GM13976 (cell line): Measurements from ENCODE around the gene GALNT10.

Experiments used
- DNase-seq: peaks from one replicate; pipeline ENCODE4 v3.0.0; 2012; ENCODE audit warnings: low spot score
- in situ Hi-C: fragments of 300-500 bp; cut with MboI; formaldehyde crosslinking; loops from one replicate; pipeline ENCODE4 v1.12.0; 2022; ENCODE audit warnings: low sequenced_read_pairs, mixed read lengths, inconsistent platforms; ENCODE audit not compliant: unreplicated experiment
- TF ChIP-seq, protein P1 (sequence below): IDR thresholded peaks from 2 replicates; pipeline ENCODE4 v1.5.1; 2012; ENCODE audit warnings: borderline replicate concordance, mild to moderate bottlenecking; ENCODE audit not compliant: insufficient read depth; ENCODE audit errors: extremely low read depth, missing control alignments, control extremely low read depth

The GALNT10 gene

DNA sequence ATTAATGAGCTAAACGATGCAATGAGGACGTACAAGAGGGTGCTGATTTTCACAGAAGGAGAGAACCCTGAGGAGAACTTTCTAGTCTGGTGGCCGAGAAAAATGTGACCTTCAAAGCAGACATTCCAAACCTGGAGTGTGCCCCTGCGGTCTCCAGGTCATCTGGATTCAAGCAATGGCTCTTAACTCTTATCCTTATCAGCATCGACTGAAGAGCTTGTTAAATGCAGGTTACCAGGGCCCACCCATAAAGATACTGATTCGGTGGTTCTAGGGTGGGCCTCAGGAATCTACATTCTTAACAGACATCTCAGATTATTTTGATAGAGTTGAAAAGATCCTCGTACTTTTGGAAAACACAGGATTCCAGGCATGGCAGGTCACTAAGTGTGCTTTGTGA is 151.7 kb downstream of the GALNT10 start:
- DNase-seq, result no peak
- TF ChIP-seq, protein P1, sequence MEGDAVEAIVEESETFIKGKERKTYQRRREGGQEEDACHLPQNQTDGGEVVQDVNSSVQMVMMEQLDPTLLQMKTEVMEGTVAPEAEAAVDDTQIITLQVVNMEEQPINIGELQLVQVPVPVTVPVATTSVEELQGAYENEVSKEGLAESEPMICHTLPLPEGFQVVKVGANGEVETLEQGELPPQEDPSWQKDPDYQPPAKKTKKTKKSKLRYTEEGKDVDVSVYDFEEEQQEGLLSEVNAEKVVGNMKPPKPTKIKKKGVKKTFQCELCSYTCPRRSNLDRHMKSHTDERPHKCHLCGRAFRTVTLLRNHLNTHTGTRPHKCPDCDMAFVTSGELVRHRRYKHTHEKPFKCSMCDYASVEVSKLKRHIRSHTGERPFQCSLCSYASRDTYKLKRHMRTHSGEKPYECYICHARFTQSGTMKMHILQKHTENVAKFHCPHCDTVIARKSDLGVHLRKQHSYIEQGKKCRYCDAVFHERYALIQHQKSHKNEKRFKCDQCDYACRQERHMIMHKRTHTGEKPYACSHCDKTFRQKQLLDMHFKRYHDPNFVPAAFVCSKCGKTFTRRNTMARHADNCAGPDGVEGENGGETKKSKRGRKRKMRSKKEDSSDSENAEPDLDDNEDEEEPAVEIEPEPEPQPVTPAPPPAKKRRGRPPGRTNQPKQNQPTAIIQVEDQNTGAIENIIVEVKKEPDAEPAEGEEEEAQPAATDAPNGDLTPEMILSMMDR, result no peak
- in situ Hi-C loops, result no loop called here

DNA sequence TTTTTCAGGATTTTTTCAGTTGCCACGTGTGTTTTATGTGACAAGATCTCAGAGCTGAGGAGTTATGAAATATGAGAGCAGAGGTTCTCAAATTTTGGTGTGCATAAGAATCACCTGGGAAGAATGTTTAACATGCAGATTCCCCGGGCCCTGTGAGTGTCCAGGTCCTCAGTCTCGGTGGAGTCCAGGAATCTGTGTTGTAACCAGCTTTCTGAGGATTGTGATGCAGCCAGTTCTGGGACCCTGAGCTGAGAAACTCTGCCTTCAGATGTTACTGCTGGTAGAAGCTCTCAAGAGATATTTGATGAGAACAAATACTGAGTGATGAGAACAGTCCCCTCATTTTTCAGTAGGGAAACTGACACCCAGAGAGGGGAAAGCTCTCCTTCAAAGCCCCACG is 152.4 kb downstream of the GALNT10 start:
- no peak for DNase-seq
- in situ Hi-C loops, result no loop called here
- TF ChIP-seq, protein P1, result no peak

DNA sequence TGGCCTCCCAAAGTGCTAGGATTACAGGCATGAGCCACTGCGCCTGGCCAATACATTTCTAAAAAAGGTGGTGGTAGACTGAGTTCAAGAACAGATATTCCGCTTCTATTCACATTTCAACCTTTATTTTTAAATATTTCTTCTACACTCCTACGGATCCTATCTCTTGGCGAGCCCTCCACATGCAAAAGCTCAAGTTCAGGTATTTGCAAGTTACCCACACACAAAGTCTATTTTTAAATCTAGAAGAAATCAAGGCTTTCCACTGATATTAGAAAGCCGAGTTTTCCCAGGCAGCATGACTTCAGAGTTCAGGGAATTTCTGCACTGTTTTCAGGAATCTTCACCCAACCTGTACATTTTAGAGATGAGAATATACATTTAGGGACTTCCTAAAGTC is 153.9 kb downstream of the GALNT10 start:
- in situ Hi-C loops, result no loop called here
- DNase-seq, result no peak
- TF ChIP-seq, protein P1, result no peak

DNA sequence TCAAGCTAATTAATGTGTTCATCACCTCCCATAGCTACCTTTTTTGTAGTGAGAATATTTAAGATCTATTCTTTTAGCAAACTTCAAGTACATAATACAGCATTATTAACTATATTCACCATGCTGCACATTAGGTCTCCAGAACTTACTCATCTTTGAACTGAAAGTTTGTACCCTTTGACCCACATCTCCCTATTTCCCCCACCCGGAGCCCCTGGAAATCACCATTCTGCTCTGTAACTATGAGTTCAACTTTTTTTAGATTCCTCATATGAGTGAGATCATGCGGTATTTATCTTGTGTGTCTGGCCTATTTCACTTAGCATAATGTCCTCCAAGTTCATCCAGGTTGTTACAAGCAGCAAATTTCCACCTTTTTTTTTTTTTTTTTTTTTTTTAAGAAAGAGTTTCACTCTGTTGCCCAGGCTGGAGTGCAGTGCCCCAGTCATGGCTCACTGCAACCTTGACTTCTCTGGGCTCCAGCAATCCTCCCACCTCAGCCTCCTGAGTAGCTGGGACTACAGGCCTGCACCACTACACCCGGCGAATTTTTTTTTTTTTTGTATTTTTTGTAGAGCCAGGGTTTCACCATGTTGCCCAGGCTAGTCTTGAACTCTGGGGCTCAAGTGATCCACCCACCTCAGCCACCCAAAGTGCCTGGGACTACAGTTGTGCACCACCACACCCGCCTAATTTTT is 154.9 kb downstream of the GALNT10 start:
- in situ Hi-C loops, result no loop called here
- DNase-seq, result no peak
- TF ChIP-seq, protein P1, result no peak

DNA sequence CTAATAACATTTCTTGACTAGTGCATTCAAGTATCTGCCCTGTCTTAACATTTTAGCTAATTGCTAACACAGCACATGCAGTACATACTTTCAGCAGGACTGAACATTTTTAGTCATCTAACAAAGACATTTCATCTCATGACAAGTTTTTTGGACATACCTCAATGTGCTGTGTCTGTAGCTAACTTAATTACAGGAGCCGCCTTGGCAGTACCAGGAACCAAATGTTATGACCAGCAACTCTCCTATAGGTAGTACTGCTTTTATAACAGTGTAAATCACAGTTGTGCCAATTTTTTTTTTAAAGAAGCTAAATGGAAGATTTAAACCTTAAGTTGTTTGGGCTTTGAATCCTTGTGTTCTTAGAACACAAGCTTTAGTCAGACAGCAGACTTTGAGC is 155.9 kb downstream of the GALNT10 start:
- in situ Hi-C loops, result no loop called here
- no peak for DNase-seq
- TF ChIP-seq, protein P1, result no peak

DNA sequence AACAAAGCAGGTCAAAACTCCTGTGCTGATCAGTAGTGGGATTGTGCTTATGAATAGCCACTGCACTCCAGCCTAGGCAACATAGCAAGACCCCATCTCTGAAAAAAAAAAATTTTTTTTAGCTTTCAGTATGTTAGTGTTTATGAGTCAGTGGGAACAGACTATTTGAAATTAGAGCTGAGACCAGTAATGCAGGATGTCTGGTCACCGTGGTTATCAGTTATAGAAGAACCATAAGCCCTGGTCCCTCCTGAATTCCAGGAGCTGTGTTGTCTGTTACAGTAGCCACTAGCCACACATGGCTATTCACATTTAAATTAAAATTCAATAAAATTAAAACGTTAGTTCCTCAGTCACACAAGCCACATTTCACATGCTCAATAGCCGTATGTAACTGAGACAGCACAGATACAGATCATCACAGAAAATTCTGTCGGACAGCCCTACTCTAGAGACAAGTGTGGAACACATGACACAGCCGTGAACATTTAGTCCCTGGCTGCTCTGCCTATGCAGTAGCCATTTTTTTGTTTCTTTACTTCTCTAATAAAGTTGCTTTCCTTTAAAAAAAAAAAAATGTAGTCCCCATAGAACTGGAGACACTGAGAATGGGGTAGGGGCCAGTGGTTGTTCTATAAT is 159.2 kb downstream of the GALNT10 start:
- no peak for DNase-seq
- TF ChIP-seq, protein P1, result no peak
- in situ Hi-C loops, result no loop called here

DNA sequence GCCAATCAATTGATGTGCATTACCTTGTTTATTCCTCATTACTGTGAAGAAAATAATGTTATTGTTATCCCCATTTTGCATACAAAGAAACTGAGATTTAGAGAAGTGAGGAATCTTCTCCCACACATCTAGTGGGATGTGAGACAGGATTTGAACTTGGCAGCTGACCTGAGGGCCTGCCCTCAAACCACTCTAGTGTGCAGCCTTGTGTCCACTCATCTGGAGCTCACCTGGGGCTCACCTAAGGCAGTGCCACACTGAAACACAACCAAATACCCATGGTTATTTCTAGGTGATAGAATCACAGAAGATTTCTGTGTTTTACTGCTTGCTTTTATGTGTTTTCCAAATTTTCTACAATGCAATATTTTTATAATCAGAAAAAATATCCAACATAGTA is 160.6 kb downstream of the GALNT10 start:
- DNase-seq, result no peak
- in situ Hi-C loops, result no loop called here
- TF ChIP-seq, protein P1, result no peak
